CD14-positive monocyte (primary cell): ENCODE results near the gene DIMT1. TPM values are rescaled to one million over a fixed set of nuclear protein-coding genes. Genes with fewer than 3 reads are reported as not detected.

ENCODE experiments used
- DNase-seq, 3 donors: peaks; one replicate each; pipeline ENCODE4 v3.0.0-alpha.2; 2011 to 2022
- H2AFZ ChIP-seq: 2 replicates; pipeline ENCODE4 v1.6.0; 2012; ENCODE audit warnings: mild to moderate bottlenecking, low read depth, low read length, inconsistent platforms; ENCODE audit not compliant: insufficient read depth, poor library complexity, severe bottlenecking
- H3K27ac ChIP-seq, 2 donors: 1 replicate in 1 of 2; 2 replicates in 1 of 2; pipeline ENCODE4 v1.5.1; 2012 to 2013; ENCODE audit warnings: low read length in 2 of 2, control low read depth in 1 of 2, inconsistent platforms in 1 of 2, low read depth in 1 of 2, mild to moderate bottlenecking in 1 of 2
- H3K27me3 ChIP-seq, 2 donors: one replicate each; pipeline versions ENCODE4 v1.6.0 to v1.6.1; 2011 to 2013; ENCODE audit warnings: low read length in 2 of 2; ENCODE audit not compliant: control insufficient read depth in 2 of 2, insufficient read depth in 2 of 2
- H3K36me3 ChIP-seq, 2 donors: replicated peaks in 1 of 2; 1 replicate in 1 of 2; 2 replicates in 1 of 2; pipeline versions ENCODE4 v1.5.1 to v1.6.1; 2012 to 2013; ENCODE audit warnings: low read length in 2 of 2, control low read depth in 1 of 2, inconsistent platforms in 1 of 2, mild to moderate bottlenecking in 1 of 2; ENCODE audit not compliant: insufficient read depth in 2 of 2, control insufficient read depth in 1 of 2
- H3K4me1 ChIP-seq, 2 donors: 1 replicate in 1 of 2; 2 replicates in 1 of 2; pipeline versions ENCODE4 v1.5.1 to v1.6.1; 2012 to 2013; ENCODE audit warnings: low read length in 2 of 2, control low read depth in 1 of 2, inconsistent platforms in 1 of 2, mild to moderate bottlenecking in 1 of 2, moderate library complexity in 1 of 2; ENCODE audit not compliant: insufficient read depth in 2 of 2, control insufficient read depth in 1 of 2
- H3K4me2 ChIP-seq: replicated peaks from 2 replicates; pipeline ENCODE3; 2012; ENCODE audit warnings: low read length, moderate library complexity, mild to moderate bottlenecking; ENCODE audit not compliant: poor library complexity, severe bottlenecking; ENCODE audit errors: extremely low read depth
- H3K4me3 ChIP-seq, 3 experiments: fragments of 200-600 bp in 1 of 3; sonication (generic) in 1 of 3; replicated peaks in 1 of 3; 1 replicate in 2 of 3; 2 replicates in 1 of 3; pipeline ENCODE4 v1.5.1; 2011 to 2013; ENCODE audit warnings: low read length in 3 of 3, mild to moderate bottlenecking in 3 of 3, control low read depth in 2 of 3, low read depth in 2 of 3, inconsistent platforms in 1 of 3, moderate library complexity in 1 of 3
- H3K79me2 ChIP-seq: 2 replicates; pipeline ENCODE4 v1.6.0; 2012; ENCODE audit warnings: mild to moderate bottlenecking, control low read depth, inconsistent platforms, low read length, moderate library complexity; ENCODE audit not compliant: insufficient read depth
- H3K9ac ChIP-seq: 2 replicates; pipeline ENCODE4 v1.6.0; 2017; ENCODE audit warnings: low read length, mild to moderate bottlenecking; ENCODE audit not compliant: insufficient read depth, poor library complexity, severe bottlenecking
- H3K9me3 ChIP-seq, 2 donors: replicated peaks in 1 of 2; 1 replicate in 1 of 2; 2 replicates in 1 of 2; pipeline versions ENCODE4 v1.5.1 to v1.6.1; 2012 to 2013; ENCODE audit warnings: low read length in 2 of 2, control low read depth in 1 of 2; ENCODE audit not compliant: control insufficient read depth in 1 of 2, insufficient read depth in 1 of 2
- H4K20me1 ChIP-seq: 2 replicates; pipeline ENCODE4 v1.6.0; 2012; ENCODE audit warnings: mild to moderate bottlenecking, low read length, control low read depth, moderate library complexity; ENCODE audit not compliant: insufficient read depth
- H3K27ac Mint-ChIP-seq, 7 donors: one replicate each; pipeline ENCODE4 v1.8.0; 2020; ENCODE audit warnings: mild to moderate bottlenecking in 7 of 7, mixed read lengths in 7 of 7, moderate library complexity in 6 of 7, inconsistent platforms in 2 of 7
- H3K27me3 Mint-ChIP-seq, 3 donors: one replicate each; pipeline ENCODE4 v1.8.0; 2021 to 2022; ENCODE audit warnings: low read depth in 3 of 3, mild to moderate bottlenecking in 3 of 3, mixed read lengths in 3 of 3, moderate library complexity in 3 of 3, inconsistent platforms in 1 of 3
- H3K36me3 Mint-ChIP-seq, 2 donors: one replicate each; pipeline ENCODE4 v1.8.0; 2020; ENCODE audit warnings: mixed read lengths in 2 of 2, inconsistent platforms in 1 of 2, mild to moderate bottlenecking in 1 of 2
- H3K4me1 Mint-ChIP-seq: one replicate; pipeline ENCODE4 v1.8.0; 2020; ENCODE audit warnings: mild to moderate bottlenecking, mixed read lengths
- H3K4me3 Mint-ChIP-seq, 2 donors: one replicate each; pipeline ENCODE4 v1.8.0; 2020; ENCODE audit warnings: mild to moderate bottlenecking in 2 of 2, mixed read lengths in 2 of 2, moderate library complexity in 1 of 2
- H3K9me3 Mint-ChIP-seq, 7 donors: one replicate each; pipeline ENCODE4 v1.8.0; 2020 to 2022; ENCODE audit warnings: mixed read lengths in 7 of 7, mild to moderate bottlenecking in 6 of 7, moderate library complexity in 6 of 7, inconsistent platforms in 2 of 7
- WGBS: methylation state at CpG from one replicate; pipeline ENCODE4 v1.1.5; 2013; ENCODE audit warnings: missing lambda C conversion rate; ENCODE audit not compliant: insufficient coverage; 5-methylcytosine and 5-hydroxymethylcytosine counted together
- intact Hi-C, 2 donors: fragments of 100-400 bp; cut with micrococcal nuclease; formaldehyde crosslinking; loops; one replicate each; pipeline versions ENCODE4 v1.15.0 to v1.15.1; 2023
- polyA plus RNA-seq, 3 donors: library from polyadenylated mRNA; depleted of rRNA in 1 of 3; unstranded in 2 of 3; stranded (reverse) in 1 of 3; fragments of 300-500 nt in 2 of 3; fragments of >200 nt in 1 of 3; fragmentation: Illumina TruSeq in 2 of 3; gene quantifications; 1 replicate in 2 of 3; 2 replicates in 1 of 3; pipeline ENCODE4 v1.2.3, GENCODE V29; 2012 to 2021
- TF ChIP-seq, protein P1 (sequence below): fragments of 200-600 bp; IDR thresholded peaks from one replicate; pipeline ENCODE4 v1.8.0; 2022; ENCODE audit warnings: antibody characterized with exemption, mild to moderate bottlenecking

The DIMT1 gene
- polyA plus RNA-seq, 3 donors = 10.1 to 27.6 (median 25.1) TPM

DNA sequence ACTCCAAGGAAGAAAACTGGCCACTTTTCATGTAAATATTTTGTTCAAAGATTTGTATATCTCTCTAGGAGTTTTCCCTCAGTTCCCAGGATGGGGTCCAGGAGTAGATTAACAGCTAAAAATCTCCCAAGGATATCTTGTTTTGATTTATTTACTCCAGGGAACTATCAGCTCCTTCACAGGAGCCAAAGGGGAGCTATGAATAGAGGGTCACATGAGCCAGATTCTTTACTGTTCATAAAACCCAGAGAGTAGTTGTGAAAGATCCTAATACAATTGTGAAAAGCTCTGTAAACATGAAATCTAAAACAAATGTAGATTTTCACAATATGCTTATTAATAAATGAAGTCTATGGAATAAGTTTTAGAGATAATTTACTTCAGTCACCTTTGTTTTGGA, 16.9 kb downstream of the DIMT1 start:
- no peaks in the 10 kb centered on the region for H3K27me3 Mint-ChIP-seq
- intact Hi-C loops = no loop called here

DNA sequence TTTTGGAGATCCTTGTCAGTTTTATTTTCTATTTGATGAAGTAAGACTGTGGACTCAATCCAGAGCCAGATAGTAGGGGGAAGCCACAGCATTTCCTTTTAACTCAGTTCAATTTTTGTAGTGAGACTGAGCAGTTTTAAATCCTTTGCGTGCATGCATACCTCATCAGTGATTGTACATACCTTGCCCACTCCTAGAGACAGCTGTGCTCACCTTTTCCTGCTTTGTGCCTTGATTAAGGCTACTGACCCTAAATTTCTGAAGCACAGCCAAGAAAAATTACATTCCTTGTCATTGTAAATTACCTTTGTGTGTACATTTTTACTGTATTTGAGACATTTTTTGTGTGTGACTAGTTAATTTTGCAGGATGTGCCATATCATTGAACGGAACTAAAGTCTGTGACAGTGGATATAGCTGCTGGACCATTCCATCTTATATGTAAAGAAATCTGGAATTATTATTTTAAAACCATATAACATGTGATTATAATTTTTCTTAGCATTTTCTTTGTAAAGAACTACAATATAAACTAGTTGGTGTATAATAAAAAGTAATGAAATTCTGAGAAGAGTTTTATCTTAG, 17.8 kb downstream of the DIMT1 start:
- Histone ChIP-seq H3K9me3 (no peaks in the 10 kb centered on the region), H3K79me2 (no peaks in the 10 kb centered on the region), H3K4me2 (no peak overlapping the region), H3K4me3 (no peak overlapping the region), H3K36me3 (peaks cover 78 to 95% of the 10 kb centered on the region in 2 donors), H3K9ac (no peak overlapping the region), H3K4me1 (no peaks in the 10 kb centered on the region), H3K27ac (no peak overlapping the region), H2AFZ (no peak overlapping the region), H3K27me3 (no peaks in the 10 kb centered on the region), H4K20me1 (no peaks in the 10 kb centered on the region)
- DNase-seq = no peak
- intact Hi-C loops = no loop called here
- no peak overlapping the region for H3K27ac Mint-ChIP-seq
- no peaks in the 10 kb centered on the region for H3K9me3 Mint-ChIP-seq
- WGBS = 100% methylated on average over 1 of the region's 2 CpGs
- TF ChIP-seq, protein P1, sequence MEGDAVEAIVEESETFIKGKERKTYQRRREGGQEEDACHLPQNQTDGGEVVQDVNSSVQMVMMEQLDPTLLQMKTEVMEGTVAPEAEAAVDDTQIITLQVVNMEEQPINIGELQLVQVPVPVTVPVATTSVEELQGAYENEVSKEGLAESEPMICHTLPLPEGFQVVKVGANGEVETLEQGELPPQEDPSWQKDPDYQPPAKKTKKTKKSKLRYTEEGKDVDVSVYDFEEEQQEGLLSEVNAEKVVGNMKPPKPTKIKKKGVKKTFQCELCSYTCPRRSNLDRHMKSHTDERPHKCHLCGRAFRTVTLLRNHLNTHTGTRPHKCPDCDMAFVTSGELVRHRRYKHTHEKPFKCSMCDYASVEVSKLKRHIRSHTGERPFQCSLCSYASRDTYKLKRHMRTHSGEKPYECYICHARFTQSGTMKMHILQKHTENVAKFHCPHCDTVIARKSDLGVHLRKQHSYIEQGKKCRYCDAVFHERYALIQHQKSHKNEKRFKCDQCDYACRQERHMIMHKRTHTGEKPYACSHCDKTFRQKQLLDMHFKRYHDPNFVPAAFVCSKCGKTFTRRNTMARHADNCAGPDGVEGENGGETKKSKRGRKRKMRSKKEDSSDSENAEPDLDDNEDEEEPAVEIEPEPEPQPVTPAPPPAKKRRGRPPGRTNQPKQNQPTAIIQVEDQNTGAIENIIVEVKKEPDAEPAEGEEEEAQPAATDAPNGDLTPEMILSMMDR = no peak
- no peaks in the 10 kb centered on the region for H3K27me3 Mint-ChIP-seq
- peaks cover 56 to 76% of the 10 kb centered on the region in 2 donors for H3K36me3 Mint-ChIP-seq
- H3K4me1 Mint-ChIP-seq = no peaks in the 10 kb centered on the region
- no peak overlapping the region for H3K4me3 Mint-ChIP-seq

More for the DNA sequence above, 16.9 kb downstream of the DIMT1 start:
- Histone ChIP-seq H2AFZ (no peak overlapping the region), H3K4me3 (no peak overlapping the region), H3K9ac (no peak overlapping the region), H3K36me3 (peaks cover 83 to 95% of the 10 kb centered on the region in 2 donors), H3K27me3 (no peaks in the 10 kb centered on the region), H3K27ac (no peak overlapping the region), H3K79me2 (no peaks in the 10 kb centered on the region), H3K4me1 (no peaks in the 10 kb centered on the region), H4K20me1 (no peaks in the 10 kb centered on the region), H3K9me3 (no peaks in the 10 kb centered on the region), H3K4me2 (no peak overlapping the region)
- TF ChIP-seq, protein P1 = no peak
- no peak for DNase-seq
- no peak overlapping the region for H3K27ac Mint-ChIP-seq
- no peaks in the 10 kb centered on the region for H3K9me3 Mint-ChIP-seq
- H3K4me3 Mint-ChIP-seq = no peak overlapping the region
- peaks cover 53 to 74% of the 10 kb centered on the region in 2 donors for H3K36me3 Mint-ChIP-seq
- no peaks in the 10 kb centered on the region for H3K4me1 Mint-ChIP-seq
